Measurements from ENCODE around the gene IFITM10. TPM values are rescaled to one million over a fixed set of nuclear protein-coding genes. Genes with fewer than 3 reads are reported as not detected.

IFITM10 gene
- polyA plus RNA-seq, 3 donors, result 0.11 to 0.30 (median 0.14) TPM

DNA sequence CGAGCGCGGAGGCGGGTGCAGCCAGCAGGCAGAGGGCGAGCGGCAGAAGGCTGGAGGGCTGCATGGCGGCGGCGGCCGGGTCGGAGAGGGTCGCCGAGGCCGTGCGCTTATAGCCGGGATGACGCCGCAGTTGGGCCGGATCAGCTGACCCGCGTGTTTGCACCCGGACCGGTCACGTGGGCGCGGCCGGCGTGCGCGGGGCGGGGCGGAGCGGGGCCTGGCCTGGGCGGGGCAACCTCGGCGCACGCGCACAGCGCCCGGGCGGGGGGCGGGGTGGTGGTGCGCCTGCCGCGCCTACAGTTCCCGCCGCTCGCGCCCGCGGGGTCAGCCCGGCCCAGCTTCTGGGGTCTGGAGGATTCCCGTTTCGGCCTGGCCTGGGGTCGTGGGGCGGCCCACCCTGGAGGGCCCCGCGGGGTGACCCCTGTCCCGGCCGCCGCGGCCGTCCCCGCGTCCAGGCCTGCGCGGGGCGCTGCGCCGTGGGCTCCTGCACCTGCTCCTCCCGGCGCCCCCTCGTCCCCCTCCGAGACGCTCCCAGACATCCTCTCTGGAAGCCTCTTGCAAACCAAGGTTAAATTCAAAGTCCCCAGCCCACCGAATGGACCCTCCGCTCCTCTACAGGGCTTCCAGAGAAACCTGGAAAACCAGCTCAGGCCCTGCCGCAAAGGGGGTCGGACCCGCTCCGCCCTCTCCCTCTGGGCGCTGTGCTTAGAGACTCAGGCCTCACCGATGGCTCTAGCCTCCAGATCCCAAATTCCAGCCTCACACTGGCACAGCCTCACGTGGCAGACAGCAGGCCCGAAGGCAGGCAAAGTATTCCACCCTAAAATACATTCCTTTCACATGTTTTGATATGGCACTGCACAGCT, 13.6 kb upstream of the IFITM10 start, which contains the start of gene CTSD:
Gene CTSD (minus strand): TSS at position 132 of the 866 bp plus-strand sequence. CDS start 68 bp downstream, at position 64.
- DNase-seq (ENCODE audit: low read depth in 3 of 3, low spot score in 2 of 3), result peak in 2 of 3 donors; percentile 54 to 56

DNA sequence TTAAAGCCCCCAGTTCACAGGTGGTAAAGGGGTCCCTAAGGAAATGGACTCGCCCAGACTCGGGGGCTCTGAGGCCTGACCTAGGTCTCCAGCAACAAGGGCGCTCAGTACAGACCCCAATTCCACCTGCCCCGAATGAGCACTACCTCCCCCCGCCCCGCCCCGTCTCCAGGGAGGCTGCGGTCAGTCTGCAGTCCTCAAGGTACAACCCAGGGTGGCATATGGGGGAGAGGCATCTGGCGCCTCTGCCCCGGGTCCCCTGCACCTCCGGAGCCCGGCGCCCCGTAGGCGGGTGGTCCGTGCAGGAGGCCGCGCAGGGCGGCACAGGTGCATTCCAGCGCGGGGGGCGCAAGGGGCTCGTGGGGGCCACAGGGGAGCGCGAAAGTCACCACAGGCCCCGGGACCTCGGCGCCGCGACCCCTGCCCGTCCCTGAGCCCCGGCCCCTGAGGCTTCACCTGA, 13.0 kb upstream of the IFITM10 start:
- DNase-seq (ENCODE audit: low read depth in 3 of 3, low spot score in 2 of 3), result no peak

DNA sequence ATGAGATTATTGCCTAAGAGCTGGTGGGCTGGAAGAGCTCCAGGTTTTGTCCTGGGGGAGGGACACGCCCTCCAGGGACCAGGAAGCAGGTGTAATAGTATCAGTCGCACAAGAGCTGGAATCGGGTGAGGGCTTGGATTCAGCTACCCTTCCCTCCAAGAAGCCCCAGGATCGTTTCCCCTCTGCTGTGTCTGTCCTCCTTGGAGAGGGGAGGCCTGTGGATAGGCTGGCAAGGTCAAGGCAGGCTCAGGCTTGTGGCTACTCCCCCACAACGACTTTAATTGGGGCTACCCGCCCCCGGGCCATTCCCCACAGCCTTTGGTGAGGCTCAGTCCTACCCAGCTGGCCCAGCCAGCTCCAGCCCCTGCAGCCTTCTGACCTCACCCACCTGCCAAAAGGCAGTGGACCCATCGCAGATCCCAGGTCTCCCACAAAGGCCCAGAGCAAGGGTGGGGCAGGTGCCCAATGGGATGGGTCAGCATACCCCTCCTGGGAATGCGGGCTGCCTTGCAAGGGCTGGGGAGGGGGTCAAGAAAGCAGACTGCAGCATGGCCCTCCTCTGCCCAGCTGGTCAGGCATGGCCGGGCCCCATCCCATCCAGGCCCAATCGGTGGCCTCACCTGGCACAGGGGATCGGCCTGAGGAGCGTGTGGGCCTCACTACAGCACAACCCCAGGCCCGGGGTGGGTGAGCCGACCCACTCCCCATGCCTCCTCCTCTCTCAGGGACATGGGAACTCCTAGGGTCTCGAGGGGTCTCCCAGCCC, 12.3 kb upstream of the IFITM10 start:
- DNase-seq (ENCODE audit: low read depth in 3 of 3, low spot score in 2 of 3), result no peak

GRCh38 chr11:1761857-1762536, 11.6 kb upstream of the IFITM10 start:
- no peak for DNase-seq (ENCODE audit: low read depth in 3 of 3, low spot score in 2 of 3)

GRCh38 chr11:1761110-1761856, 10.9 kb upstream of the IFITM10 start:
- no peak for DNase-seq (ENCODE audit: low read depth in 3 of 3, low spot score in 2 of 3)

GRCh38 chr11:1760351-1761109, 10.1 kb upstream of the IFITM10 start:
- no peak for DNase-seq (ENCODE audit: low read depth in 3 of 3, low spot score in 2 of 3)

DNA sequence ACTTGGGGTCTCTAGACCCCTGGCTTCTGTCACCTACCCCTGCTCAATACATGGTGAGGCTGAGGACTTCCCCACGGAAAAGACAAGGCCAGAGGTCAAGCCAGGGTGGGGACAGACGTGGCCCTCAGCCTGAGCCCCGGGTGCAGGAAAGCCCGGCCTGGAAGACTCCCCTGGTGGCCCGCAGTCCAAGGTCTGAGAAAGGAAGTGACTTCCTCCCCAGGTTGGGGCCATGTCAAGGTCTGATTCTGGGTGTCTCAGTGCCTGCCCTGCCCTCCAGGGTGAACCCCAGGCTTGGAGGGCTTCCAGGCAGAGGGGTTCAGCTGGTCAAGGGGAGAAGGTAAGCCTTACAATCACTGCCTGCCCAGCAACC, 9.4 kb upstream of the IFITM10 start:
- no peak for DNase-seq (ENCODE audit: low read depth in 3 of 3, low spot score in 2 of 3)

GRCh38 chr11:1759151-1759850, 8.9 kb upstream of the IFITM10 start:
- no peak for DNase-seq (ENCODE audit: low read depth in 3 of 3, low spot score in 2 of 3)

DNA sequence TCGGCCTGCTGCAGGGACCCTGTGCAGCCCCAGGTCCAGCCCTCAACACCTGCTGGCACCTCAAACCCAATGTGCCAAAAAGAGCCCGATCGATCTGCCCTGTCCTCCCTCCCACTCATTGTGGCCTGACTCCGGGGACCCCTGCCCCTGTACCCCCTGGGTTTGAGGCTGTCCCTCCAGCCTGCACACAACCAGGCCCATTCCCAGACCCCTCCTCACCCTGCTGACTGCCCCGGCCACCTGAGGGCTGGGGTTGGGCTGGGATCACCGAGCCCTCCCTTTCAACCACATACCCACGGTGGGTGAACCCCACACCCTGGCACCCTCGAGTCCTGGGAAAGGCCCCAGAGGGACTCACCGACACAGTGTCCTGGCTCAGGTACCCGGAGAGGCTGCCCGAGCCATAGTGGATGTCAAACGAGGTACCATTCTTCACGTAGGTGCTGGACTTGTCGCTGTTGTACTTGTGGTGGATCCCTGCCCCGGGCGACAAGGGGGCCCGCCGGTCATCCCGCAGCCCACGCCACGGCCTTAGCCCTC, 8.3 kb upstream of the IFITM10 start:
- no peak for DNase-seq (ENCODE audit: low read depth in 3 of 3, low spot score in 2 of 3)

GRCh38 chr11:1757861-1758610, 7.6 kb upstream of the IFITM10 start:
- no peak for DNase-seq (ENCODE audit: low read depth in 3 of 3, low spot score in 2 of 3)

- no peak for DNase-seq (ENCODE audit: low read depth in 3 of 3, low spot score in 2 of 3)
Measured at GRCh38 chr11:1756791-1757771, 6.7 kb upstream of the IFITM10 start.

DNA sequence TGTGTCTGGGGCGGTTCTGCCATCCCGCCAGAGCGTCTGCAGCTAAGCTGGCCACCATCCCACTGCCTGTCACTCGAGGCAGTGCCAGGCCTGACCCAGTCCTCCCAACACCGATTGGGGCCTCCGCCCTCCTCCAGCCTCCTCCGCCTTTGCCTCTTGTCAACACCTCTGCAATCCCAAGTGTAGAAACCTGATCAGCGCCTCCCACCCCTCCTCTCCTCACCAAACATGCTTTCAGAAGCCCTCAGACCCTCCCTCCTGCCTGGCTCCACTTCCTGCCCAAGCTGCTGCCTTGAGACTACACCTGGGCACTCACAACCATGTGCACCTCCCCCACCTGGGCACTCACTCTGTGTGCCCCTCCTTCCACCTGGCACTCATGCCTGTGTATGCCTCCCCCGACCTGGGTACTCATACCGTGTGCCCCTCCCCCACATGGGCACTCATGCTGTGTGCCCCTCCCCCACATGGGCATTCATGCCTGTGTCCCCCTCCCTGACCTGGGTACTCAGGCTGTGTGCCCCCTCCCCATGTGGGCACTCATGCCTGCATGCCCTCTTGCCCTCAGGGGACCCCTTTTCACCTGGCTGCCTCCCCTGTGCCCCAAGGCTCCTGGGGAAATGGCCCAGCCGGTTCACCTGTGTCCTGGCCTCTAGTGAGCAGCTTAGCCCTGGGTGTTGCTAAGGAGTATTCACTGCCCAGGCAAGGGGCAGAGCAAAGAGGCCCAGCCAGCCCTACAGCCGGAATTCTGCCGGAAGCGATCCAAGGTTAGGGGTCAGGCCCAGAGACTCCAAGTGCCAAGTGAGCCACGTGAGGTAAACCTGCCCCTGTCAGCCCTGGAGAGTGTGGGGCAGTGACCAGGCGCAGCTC, 5.5 kb upstream of the IFITM10 start:
- DNase-seq (ENCODE audit: low read depth in 3 of 3, low spot score in 2 of 3), result peak in 2 of 3 donors; percentile 51 to 53

DNA sequence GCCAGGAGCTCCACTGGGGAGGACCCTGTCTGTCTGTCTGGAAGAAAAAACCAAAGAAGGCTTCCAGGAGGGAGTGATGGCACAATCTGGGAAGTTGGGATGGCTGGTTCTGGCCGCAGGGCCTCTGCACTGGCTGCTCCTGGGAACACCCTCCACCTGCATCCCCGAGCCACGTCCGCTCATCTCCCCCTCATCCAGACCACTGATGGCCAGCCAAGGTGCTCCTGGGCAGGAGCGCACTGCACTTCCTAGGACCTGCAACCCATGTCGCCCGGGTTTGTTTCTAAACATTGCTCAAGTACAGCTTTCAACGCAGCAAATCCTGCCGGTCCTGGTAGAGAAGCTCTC, 4.9 kb upstream of the IFITM10 start:
- no peak for DNase-seq (ENCODE audit: low read depth in 3 of 3, low spot score in 2 of 3)

DNA sequence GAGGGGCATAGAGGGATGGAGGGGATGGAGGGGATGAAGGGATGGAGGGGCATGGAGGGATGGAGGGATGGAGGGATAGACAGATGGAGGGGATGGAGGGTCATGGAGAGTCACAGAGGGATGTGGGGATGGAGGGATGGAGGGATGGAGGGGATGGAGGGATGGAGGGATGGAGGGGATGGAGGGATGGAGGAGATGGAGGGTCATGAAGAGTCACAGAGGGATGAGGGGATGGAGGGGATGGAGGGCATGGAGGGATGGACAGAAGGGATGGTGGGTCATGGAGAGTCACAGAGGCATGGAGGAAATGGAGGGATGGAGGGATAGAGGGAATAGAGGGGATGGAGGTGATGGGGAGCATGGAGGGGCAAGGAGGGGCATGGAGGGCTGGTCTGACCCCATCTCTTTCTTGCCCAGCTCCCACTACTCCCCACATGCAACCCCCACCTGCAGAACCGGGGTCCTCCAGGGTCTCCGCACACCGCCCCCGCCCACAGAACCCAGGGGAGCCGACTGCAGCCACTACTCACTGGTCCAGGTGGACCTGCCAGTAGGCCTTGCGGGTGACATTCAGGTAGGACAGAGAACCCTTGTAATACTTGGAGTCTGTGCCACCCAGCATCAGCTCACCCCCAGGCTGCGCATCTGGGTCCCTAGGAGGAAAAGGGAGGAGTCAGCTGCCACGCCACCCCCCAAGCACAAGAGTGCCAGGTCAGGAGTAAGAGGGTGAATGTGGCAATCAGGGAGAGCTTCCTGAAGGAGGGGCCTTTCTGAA, 4.2 kb upstream of the IFITM10 start:
- no peak for DNase-seq (ENCODE audit: low read depth in 3 of 3, low spot score in 2 of 3)

DNA sequence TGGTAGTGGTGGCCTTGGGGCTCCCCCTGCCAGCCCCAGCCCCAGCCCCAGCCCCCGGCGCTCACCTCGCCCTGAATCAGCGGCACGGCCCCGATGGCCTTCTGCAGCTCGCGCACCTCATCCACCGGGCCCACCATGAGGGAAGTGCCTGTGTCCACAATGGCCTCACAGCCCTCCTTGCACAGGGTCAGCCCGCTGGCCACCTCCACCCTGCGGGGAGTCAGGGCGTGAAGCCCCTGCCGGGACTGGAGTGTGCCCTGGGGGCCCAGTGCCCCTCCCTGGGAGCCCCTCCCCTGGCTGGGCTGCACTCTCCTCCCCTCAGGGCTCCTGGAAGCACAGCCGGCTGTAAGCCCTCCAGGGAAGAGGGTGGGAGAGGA, 3.5 kb upstream of the IFITM10 start:
- DNase-seq (ENCODE audit: low read depth in 3 of 3, low spot score in 2 of 3), result no peak
